T-helper 9 cell (primary cell): ENCODE results near the gene TMEM255B.

Experiments used
- DNase-seq: peaks from one replicate; pipeline ENCODE4 v3.0.0-alpha.2; 2020
- total RNA-seq, 2 donors: gene quantifications; one replicate each; lab custom pipeline; 2026; lab: John Stamatoyannopoulos, UW

The TMEM255B gene
- total RNA-seq: 0.49 to 0.72 reads per million in 2 donors

GRCh38 chr13:113758651-113759524, at the start of gene TMEM255B:
Gene TMEM255B (plus strand): TSS chr13:113759226. CDS start chr13:113759270, 44 bp downstream.
- DNase-seq: peak; percentile 69

GRCh38 chr13:113722921-113723320, 36.1 kb upstream of the TMEM255B start:
- no peak for DNase-seq

- no peak for DNase-seq
Observed at GRCh38 chr13:113723410-113724015, 35.5 kb upstream of the TMEM255B start.

GRCh38 chr13:113724016-113724758, 34.8 kb upstream of the TMEM255B start:
- DNase-seq: no peak

- DNase-seq: peak; percentile 84
Observed at GRCh38 chr13:113724780-113725315, 34.2 kb upstream of the TMEM255B start.

GRCh38 chr13:113725329-113726105, 33.5 kb upstream of the TMEM255B start:
- peak; percentile 65 for DNase-seq

GRCh38 chr13:113726106-113726821, 32.8 kb upstream of the TMEM255B start:
- peak; percentile 29 for DNase-seq

- no peak for DNase-seq
Observed at GRCh38 chr13:113726961-113727411, 32.0 kb upstream of the TMEM255B start.

- no peak for DNase-seq
Observed at GRCh38 chr13:113728571-113729054, 30.4 kb upstream of the TMEM255B start.

- no peak for DNase-seq
Observed at GRCh38 chr13:113729187-113730019, 29.6 kb upstream of the TMEM255B start.

- DNase-seq: no peak
Observed at GRCh38 chr13:113730258-113730691, 28.8 kb upstream of the TMEM255B start.

GRCh38 chr13:113730831-113731191, 28.2 kb upstream of the TMEM255B start:
- no peak for DNase-seq

- DNase-seq: no peak
Observed at GRCh38 chr13:113731192-113732175, 27.5 kb upstream of the TMEM255B start.

- no peak for DNase-seq
Observed at GRCh38 chr13:113732176-113732960, 26.7 kb upstream of the TMEM255B start.

GRCh38 chr13:113732961-113733950, 25.8 kb upstream of the TMEM255B start:
- DNase-seq: no peak

- DNase-seq: no peak
Observed at GRCh38 chr13:113734099-113734825, 24.8 kb upstream of the TMEM255B start.
